IPS-18c (cell line): ENCODE results near the gene FHL1.
"Not testable (repeated sequence)": the region's sequence is repeated elsewhere in the genome, so short reads cannot be mapped to it uniquely, and the experiment has no call there.

Experiments used
- H3K4me3 ChIP-seq: 2 replicates; pipeline ENCODE4 v1.7.0; 2013; ENCODE audit warnings: low read depth, mild to moderate bottlenecking, low read length, moderate library complexity; ENCODE audit not compliant: insufficient read depth
- H3K9me3 ChIP-seq: one replicate; pipeline ENCODE4 v1.6.1; 2013; ENCODE audit warnings: mild to moderate bottlenecking, low read length, moderate library complexity; ENCODE audit not compliant: control insufficient read depth, insufficient read depth

The FHL1 gene

DNA sequence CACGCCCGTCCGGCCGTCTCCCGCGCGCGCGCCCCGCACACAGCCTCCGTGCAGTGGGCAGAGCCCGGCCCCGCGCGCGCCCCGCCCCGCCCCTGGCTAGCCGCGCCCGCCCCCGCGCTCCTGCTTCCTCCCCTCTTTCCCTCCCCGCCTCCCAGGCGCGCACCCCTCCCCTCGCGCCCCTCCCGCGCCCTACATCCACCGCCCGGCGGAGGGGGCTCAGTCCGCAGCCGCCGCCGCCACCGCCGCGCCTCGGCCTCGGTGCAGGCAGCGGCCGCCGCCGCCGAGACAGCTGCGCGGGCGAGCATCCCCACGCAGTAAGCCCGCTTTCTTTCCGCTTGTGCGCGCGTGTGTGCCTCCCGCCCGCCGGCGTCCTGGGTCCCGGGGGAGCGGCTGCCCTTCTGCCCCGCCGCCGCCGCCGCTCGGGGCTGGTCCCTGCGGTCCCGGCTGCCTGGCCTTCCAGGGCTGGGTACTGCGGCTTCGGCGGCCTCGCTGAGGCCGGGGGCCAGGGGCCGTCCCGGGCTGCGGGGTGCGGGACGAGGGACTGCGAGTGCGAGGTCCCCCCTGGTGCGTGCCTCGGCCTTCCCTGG, at the start of gene FHL1:
TSS of gene FHL1 (plus strand) at position 219 of the 587 bp plus-strand sequence.
- Histone ChIP-seq H3K4me3 (peak within 1 kb of the TSS; percentile 59), H3K9me3 (peaks cover 4% of the 10 kb centered on the region)

DNA sequence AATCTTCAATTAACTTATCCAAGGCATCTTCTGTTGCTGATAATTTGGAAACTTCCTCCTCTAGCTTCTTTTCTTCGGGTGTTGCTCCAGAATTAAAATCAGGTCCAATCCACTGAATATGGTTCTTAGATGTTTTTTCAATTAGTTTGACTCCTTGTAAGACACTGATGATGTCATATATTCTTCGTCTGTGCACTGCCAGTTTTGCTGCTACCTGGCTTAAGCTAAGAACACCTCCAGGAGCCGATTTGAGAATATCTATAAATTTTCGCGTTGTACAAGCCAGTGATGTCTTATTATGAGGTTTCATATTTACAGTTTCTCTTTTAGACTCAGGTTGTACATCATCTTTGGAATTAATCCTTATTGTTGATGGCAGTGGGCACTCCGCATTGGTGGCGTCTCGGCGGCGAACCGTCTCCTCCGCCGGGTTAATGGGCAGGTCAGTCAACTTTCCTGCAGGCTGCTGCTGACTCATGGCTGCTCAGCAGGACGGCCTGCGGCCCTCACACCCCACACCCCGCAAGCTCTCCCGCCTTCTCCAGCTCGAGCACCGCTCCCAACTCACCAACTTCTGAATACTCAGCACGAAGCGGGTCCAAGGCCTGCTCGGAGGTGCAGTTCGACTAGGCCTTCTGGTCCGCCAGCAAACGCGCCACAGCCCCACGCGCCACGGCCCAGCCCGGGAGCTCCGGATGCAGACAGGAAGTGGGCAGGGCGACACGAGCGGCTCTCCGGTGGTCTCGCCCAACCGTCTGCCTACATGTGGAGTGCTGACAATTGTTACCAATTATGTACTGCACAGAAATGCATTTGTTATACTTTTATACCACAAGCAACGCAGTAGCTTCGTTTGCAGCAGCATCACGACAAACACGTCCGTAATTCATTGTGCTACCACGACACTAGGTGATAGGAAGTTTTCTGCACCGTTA, 49.2 kb upstream of the FHL1 start:
- no peak overlapping the region for H3K4me3 ChIP-seq
- peaks cover 7% of the 10 kb centered on the region for H3K9me3 ChIP-seq

DNA sequence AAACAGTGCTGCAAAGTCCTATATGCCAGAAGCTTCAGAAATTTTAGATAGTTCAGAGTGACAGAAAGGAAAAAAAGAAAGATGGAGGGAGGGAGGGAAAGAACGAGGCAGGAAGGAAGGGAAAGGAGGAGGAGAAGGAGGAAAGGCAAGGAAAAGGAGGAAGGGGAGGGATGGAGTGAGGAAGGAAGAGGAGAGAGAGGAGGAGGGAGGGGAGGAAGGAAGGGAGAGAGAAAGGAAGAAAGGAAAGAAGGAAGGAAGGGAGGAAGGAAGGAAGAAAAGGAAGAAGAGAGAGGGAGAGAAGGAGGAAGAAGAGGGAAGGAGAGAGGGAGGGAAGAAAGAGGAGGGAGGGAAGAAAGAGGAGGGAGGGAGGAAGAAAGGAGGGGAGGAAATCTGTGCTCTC, 42.4 kb upstream of the FHL1 start:
- H3K9me3 ChIP-seq: peaks cover 4% of the 10 kb centered on the region
- H3K4me3 ChIP-seq: no peak overlapping the region

DNA sequence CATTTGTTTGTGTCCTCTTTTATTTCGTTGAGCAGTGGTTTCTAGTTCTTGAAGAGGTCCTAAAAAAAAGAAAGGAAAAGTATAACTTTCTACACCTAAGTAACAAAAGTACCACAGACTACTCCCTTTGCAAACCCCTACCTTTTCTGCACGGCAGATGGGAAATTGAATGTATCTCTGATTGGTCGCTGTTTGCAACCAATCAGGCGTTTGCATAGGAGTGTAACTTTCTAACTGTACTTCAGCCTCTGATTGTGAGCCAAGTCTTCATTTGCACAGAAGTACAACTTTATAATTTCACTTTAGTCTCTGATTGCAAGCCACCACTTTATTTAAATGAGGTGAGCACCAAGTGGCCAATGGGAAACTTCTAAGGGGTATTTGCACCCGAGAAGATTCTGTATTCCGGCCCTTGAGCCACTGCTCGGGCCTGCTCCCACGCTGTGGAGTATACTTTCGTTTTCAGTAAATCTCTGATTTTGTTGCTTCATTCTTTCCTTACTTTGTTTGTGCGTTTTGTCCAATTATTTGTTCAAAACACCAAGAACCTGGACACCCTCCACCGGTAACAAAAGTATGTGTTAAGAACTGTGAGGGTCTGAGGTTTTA, 40.3 kb upstream of the FHL1 start:
- Histone ChIP-seq H3K9me3 (peaks cover 4% of the 10 kb centered on the region), H3K4me3 (no peak overlapping the region)

DNA sequence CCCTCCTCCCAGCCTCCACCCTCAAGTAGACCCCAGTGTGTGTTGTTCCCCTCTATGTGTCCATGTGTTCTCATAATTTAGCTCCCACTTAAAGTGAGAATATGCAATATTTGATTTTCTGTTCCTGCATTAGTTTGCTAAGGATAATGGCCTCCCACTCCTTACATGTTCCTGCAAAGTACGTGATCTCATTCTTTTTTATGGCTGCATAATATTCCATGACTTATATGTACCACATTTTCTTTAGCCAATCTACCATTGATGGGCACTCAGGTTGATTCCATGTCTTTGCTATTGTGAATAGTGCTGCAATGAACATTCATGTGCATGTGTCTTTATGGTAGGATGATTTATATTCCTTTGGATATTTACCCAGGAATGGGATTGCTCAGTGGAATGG, 38.4 kb upstream of the FHL1 start:
- not testable (repeated sequence) for H3K9me3 ChIP-seq, H3K4me3 ChIP-seq

DNA sequence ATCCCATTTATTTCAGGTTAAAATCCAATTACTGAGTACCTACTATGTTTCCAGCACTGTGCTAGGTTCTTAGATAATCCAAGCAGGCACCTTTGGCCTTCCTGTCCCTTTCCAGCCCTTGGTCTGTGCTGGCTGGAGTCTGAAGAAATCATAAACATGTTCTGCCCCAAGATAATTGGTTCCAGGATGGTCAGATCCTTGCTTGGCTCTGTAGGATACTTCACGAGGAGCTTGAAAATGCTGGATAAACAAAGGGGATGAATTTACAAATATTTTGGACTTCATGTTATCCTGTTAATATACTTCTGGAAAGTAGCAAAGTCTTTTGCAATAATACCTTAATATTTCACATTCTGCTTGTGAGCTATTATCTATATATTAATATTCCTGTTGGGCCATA, 35.0 kb upstream of the FHL1 start:
- peaks cover 4% of the 10 kb centered on the region for H3K9me3 ChIP-seq
- no peak overlapping the region for H3K4me3 ChIP-seq

DNA sequence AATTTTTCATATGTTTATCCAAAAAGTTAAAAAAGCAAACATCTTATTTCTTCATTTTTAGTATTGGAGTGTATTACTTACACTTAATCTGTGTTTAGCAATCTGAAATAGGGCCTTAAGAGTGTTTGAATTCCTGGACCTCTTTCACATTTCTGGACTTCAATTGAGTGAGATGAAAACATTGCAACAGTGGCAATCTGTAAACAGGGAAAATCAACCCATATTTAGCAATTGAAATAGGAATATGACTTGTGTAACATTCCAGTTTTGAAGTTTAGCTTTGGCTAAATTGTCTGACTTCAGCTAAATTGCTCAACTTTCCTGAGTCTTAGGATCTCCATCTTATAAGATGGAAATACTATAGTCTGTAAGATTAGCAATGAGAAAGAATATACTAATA, 34.6 kb upstream of the FHL1 start:
- H3K4me3 ChIP-seq: no peak overlapping the region
- H3K9me3 ChIP-seq: peaks cover 4% of the 10 kb centered on the region

DNA sequence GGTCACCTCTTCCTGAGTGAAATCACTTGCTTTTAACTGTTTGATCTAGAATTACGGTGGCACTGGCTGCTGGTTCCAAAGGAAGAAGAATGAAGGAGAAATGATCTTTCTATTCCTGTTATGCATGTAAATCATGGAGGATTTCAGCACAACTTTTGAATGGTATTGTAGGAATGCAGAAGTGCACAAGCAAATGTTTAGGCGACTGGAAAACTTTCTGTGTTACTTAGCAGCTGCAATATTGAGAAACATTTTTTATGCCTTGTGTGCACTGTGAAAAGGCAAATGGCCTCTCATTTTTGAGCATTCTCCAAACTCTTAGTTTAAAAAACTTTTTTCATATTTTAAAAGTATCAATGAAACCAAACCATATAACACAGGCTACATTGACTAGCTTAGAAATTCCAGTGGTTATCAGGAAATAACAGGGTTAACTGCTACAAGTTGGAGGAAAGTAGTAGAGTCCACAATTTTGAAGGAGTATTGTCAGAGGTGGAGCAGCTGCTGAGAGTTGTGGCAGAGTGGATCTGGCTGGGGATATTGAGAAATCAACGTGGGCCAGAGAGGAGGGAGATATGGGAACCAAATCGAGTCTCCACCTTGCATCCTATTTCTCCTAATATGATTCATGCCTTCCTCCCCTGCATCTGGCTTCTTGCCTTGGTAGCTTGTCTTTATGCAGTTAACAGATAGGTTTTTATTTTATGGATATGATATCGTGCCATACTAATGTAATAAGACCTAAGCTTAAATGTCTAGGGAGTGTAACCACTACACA, 32.0 kb upstream of the FHL1 start:
- Histone ChIP-seq H3K4me3 (no peak overlapping the region), H3K9me3 (no peaks in the 10 kb centered on the region)

DNA sequence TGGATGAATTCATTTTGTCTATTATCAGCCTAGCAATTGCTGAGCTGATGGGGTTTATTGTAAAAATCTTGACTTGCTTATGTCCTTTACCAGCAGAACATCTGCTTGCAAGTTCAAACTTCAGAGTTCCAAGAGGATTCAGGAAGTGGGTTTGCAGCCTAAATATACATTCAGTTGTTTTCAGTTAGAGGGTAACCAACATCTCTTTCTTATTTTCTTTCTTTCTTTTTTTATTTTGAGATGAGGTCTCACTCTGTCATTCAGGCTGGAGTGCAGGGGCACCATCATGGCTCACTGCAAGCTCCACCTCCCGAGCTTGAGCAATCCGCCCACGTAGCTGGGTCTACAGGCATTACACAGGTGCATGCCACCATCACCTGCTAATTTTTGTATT, 31.4 kb upstream of the FHL1 start:
- no peak overlapping the region for H3K4me3 ChIP-seq
- no peaks in the 10 kb centered on the region for H3K9me3 ChIP-seq

DNA sequence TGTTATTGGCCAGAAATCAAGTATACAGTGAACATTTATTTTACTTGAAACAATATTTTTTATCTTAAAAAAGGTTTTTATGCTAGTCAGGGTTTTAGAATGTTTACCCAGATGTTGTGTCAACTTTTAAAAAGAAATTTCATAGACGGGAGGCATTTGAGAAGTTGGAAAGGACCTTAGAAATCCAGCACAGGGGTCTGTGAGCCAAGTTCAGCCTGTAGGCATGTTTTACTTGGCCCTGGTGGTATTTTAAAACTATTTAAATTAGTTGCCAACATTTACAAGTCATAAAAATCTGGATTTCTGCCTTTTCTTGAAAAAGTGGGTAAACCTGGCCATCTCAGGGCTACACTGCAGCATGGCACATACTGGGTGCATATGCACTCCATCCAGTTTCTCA, 25.5 kb upstream of the FHL1 start:
- Histone ChIP-seq H3K9me3 (no peaks in the 10 kb centered on the region), H3K4me3 (no peak overlapping the region)

DNA sequence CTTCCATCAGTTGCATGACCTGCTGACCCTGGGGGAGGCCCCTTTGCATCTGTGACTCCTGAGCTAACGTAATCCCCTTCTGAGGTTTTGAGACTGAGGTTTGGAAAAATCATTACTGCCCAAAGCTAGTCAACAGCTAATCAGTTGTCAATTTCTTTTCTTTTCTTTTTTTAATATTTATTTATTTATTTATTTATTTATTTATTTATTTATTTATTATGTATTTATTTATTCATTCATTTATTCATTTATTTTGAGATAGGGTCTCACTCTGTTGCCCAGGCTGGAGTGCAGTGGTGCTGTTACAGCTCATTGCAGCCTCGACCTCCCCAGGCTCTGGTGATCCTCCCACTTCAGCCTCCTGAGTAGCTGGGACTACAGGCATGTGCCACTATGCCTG, 25.1 kb upstream of the FHL1 start:
- H3K9me3 ChIP-seq: no peaks in the 10 kb centered on the region
- H3K4me3 ChIP-seq: no peak overlapping the region

DNA sequence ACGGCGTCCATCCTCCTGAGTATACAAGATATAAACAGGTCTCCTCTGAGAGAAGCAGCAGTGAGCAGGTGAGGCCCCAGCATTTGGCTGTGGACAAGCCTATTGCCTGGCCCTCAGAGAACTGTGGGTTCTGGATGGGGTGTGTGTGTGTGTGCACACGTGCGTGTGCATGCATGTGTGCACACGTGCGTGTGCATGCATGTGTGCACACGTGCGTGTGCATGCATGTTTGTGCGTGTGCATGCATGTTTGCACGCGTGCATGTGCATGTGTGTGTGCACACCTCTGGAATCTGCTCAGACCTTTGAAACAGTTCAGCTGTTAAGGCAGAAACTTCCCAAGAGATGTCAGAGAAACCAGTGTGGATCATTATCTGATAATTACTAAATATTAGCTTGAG, 22.2 kb upstream of the FHL1 start:
- Histone ChIP-seq H3K4me3 (no peak overlapping the region), H3K9me3 (no peaks in the 10 kb centered on the region)

DNA sequence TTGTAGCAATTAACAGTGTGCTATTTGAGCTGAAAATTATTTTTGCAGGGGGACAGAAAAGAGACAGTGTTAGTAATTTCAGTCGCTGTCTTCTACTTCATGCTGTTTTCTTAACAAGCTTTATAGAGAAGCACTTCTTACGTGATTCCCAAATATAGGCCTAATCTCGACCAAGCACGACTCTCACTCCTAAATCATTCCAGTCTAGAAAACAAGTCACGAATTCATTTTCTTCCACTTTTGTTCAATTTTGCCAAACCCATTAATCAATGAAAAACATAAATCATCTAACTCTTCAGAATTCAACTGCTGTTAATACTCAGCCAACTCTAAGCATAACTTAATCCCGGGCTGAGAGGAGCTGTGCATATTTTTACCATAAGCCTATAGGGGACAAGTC, 21.0 kb upstream of the FHL1 start:
- Histone ChIP-seq H3K9me3 (no peaks in the 10 kb centered on the region), H3K4me3 (no peak overlapping the region)

DNA sequence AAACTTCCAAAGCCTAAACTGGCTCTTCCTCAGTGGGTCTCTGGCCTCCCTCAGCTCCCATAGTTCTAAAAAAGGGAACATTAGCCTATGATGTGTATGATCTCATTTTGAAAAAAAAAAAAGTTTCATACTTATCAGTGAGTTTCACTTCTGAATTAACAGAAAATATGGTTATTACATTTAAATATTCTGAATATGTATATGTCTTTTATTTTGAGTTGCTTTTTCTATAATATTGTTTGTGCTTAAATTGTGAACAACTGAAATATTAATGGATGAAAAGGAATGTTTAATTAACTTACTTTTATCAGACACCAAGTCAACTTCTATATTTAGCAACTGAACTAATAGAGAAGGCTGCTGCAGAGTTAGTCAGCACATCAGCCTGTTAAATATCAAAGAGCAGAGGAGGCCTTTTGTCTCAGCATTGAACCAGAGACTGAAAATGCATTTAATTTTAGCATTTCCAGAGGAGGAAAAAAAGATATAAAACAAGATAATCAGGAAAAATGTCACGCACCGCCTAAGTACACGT, 20.4 kb upstream of the FHL1 start:
- H3K4me3 ChIP-seq: no peak overlapping the region
- no peaks in the 10 kb centered on the region for H3K9me3 ChIP-seq

DNA sequence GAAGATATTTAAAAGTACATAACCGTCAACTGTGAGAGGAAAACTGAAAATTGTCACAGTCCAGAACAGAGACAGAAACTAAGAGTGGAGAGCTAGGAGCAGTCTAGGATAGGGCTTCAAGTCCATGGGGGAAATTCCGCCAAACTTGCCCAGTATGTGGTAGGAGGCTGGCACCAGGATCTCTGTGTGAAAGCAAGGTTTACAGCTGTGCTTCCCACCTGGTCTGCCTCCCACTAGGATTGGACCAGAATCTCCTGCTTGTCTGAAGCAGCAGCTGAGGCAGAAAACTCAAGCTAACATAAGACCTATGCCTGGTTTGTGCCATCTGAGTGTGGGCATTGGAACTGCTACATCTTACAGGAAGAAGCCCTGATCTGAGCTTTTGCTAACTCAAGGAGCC, 18.6 kb upstream of the FHL1 start:
- Histone ChIP-seq H3K4me3 (no peak overlapping the region), H3K9me3 (no peaks in the 10 kb centered on the region)

DNA sequence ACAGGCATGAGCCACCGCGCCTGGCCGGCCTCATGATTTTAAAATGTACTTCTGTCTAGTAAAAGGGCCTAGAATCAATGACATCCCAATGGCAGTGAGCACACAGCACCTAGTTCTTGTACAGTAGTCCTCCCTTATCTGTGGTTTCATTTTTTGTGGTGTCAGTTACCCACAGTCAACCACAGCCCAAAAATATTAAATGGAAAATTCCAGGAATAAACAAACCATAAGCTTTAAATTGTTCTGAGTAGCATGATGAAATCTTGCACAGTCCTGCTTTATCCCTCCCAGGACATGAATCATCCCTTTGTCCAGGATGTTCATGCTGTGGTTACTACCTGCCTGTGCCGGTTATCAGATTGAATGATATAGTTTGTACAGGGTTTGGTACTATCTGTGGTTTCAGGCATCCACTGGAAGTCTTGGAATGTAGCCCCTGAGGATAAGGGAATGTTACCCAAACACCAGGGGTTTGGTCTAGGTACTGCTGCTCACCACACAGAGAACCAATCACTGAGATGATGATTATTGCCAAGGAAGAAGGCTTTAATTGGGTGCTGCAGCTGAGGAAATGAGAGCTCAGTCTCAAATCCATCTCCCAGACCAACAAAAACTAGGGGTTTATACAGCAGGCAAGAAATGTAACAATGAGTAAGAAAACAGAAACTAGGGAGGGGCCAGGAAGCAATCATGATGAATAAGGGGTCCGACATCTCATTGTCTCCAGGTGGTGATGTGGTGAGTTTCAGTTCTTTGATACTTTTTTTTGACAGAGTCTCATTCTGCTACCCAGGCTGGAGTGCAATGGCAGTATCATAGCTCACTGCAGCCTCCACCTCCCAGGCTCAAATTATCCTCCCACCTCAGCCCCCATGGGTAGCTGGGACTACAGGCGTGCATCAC, 16.2 kb upstream of the FHL1 start:
- Histone ChIP-seq H3K4me3 (no peak overlapping the region), H3K9me3 (no peaks in the 10 kb centered on the region)
